Measurements from ENCODE around the gene PEX6. TPM values are rescaled to one million over a fixed set of nuclear protein-coding genes. Genes with fewer than 3 reads are reported as not detected.
"Not testable (repeated sequence)": the region's sequence is repeated elsewhere in the genome, so short reads cannot be mapped to it uniquely, and the experiment has no call there.

Gene PEX6
- polyA plus RNA-seq, 3 donors = 10.6 to 16.2 (median 15.5) TPM

- peaks cover 0 to 2% (median 0%) of the 10 kb centered on the region in 3 donors for H3K27me3 Mint-ChIP-seq (ENCODE audit: low read depth in 3 of 3)
- H3K9me3 ChIP-seq (replicated peaks in 1 of 2; ENCODE audit: control insufficient read depth in 1 of 2, insufficient read depth in 1 of 2, low read length in 2 of 2) = no peaks in the 10 kb centered on the region
- no peak overlapping the region for H3K4me3 ChIP-seq (replicated peaks in 1 of 3; ENCODE audit: low read depth in 2 of 3, low read length in 3 of 3)
- peak overlapping the region in 2 of 7 donors; percentile 39 to 43 for H3K27ac Mint-ChIP-seq
- H4K20me1 ChIP-seq (ENCODE audit: insufficient read depth, low read length) = peaks cover 64% of the 10 kb centered on the region
- peaks cover 21% of the 10 kb centered on the region for H3K79me2 ChIP-seq (ENCODE audit: insufficient read depth, low read length)
- H3K36me3 ChIP-seq (replicated peaks in 1 of 2; ENCODE audit: control insufficient read depth in 1 of 2, insufficient read depth in 2 of 2, low read length in 2 of 2) = peaks cover 67 to 100% of the 10 kb centered on the region in 2 donors
- intact Hi-C loops (cut with micrococcal nuclease) = loop anchor here in 1 of 2 donors (5.0 kb wide), 1 partner anchor 40 kb away; no protein-coding TSS in a partner anchor
- H3K9me3 Mint-ChIP-seq = peaks cover 0 to 2% (median 0%) of the 10 kb centered on the region in 7 donors
- peaks cover 1% of the 10 kb centered on the region for H3K4me1 Mint-ChIP-seq
- no peak overlapping the region for H2AFZ ChIP-seq (ENCODE audit: insufficient read depth, low read depth, low read length, poor library complexity, severe bottlenecking)
- H3K9ac ChIP-seq (ENCODE audit: insufficient read depth, low read length, poor library complexity, severe bottlenecking) = no peak overlapping the region
- H3K36me3 Mint-ChIP-seq = peaks cover 71 to 88% of the 10 kb centered on the region in 2 donors
- H3K4me1 ChIP-seq (ENCODE audit: control insufficient read depth in 1 of 2, insufficient read depth in 2 of 2, low read length in 2 of 2) = no peaks in the 10 kb centered on the region
- no peaks in the 10 kb centered on the region for H3K27me3 ChIP-seq (ENCODE audit: control insufficient read depth in 2 of 2, insufficient read depth in 2 of 2, low read length in 2 of 2)
- WGBS (ENCODE audit: insufficient coverage) = 43% methylated on average over 2 of the region's 7 CpGs
- no peak overlapping the region for H3K4me3 Mint-ChIP-seq
- no peak overlapping the region for H3K4me2 ChIP-seq (replicated peaks; ENCODE audit: extremely low read depth, low read length, poor library complexity, severe bottlenecking)
- no peak for DNase-seq
- TF ChIP-seq, protein P1, sequence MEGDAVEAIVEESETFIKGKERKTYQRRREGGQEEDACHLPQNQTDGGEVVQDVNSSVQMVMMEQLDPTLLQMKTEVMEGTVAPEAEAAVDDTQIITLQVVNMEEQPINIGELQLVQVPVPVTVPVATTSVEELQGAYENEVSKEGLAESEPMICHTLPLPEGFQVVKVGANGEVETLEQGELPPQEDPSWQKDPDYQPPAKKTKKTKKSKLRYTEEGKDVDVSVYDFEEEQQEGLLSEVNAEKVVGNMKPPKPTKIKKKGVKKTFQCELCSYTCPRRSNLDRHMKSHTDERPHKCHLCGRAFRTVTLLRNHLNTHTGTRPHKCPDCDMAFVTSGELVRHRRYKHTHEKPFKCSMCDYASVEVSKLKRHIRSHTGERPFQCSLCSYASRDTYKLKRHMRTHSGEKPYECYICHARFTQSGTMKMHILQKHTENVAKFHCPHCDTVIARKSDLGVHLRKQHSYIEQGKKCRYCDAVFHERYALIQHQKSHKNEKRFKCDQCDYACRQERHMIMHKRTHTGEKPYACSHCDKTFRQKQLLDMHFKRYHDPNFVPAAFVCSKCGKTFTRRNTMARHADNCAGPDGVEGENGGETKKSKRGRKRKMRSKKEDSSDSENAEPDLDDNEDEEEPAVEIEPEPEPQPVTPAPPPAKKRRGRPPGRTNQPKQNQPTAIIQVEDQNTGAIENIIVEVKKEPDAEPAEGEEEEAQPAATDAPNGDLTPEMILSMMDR (IDR thresholded peaks at IDR 0.05) = no peak
- no peak overlapping the region for H3K27ac ChIP-seq (ENCODE audit: low read depth in 1 of 2, low read length in 2 of 2)
Observed at GRCh38 chr6:42942444-42942843, 36.5 kb downstream of the PEX6 start.

GRCh38 chr6:42941356-42941755 lies 37.6 kb downstream of the PEX6 start:
- not testable (repeated sequence) for H3K4me2 ChIP-seq (replicated peaks; ENCODE audit: extremely low read depth, low read length, poor library complexity, severe bottlenecking); H3K27me3 Mint-ChIP-seq (ENCODE audit: low read depth in 3 of 3); H2AFZ ChIP-seq (ENCODE audit: insufficient read depth, low read depth, low read length, poor library complexity, severe bottlenecking); DNase-seq; H3K9me3 Mint-ChIP-seq; H3K4me3 ChIP-seq (replicated peaks in 1 of 3; ENCODE audit: low read depth in 2 of 3, low read length in 3 of 3); H3K9ac ChIP-seq (ENCODE audit: insufficient read depth, low read length, poor library complexity, severe bottlenecking); H3K27ac ChIP-seq (ENCODE audit: low read depth in 1 of 2, low read length in 2 of 2); H3K9me3 ChIP-seq (replicated peaks in 1 of 2; ENCODE audit: control insufficient read depth in 1 of 2, insufficient read depth in 1 of 2, low read length in 2 of 2); H3K4me3 Mint-ChIP-seq; H3K4me1 Mint-ChIP-seq; H3K27me3 ChIP-seq (ENCODE audit: control insufficient read depth in 2 of 2, insufficient read depth in 2 of 2, low read length in 2 of 2); H3K4me1 ChIP-seq (ENCODE audit: control insufficient read depth in 1 of 2, insufficient read depth in 2 of 2, low read length in 2 of 2)
- intact Hi-C loops (cut with micrococcal nuclease) = loop anchor here in 1 of 2 donors (5.0 kb wide), 1 partner anchor 39 kb away; no protein-coding TSS in a partner anchor
- 94% methylated on average over 3 of the region's 5 CpGs for whole genome bisulfite sequencing (ENCODE audit: insufficient coverage)
- Histone ChIP-seq H3K79me2 (ENCODE audit: insufficient read depth, low read length) (peaks cover 32% of the 10 kb centered on the region), H3K36me3 (replicated peaks in 1 of 2; ENCODE audit: control insufficient read depth in 1 of 2, insufficient read depth in 2 of 2, low read length in 2 of 2) (peaks cover 76 to 100% of the 10 kb centered on the region in 2 donors), H4K20me1 (ENCODE audit: insufficient read depth, low read length) (peaks cover 75% of the 10 kb centered on the region)
- Mint-ChIP-seq H3K27ac (peak overlapping the region in 4 of 7 donors; percentile 1 to 69 (median 38)), H3K36me3 (peaks cover 77 to 91% of the 10 kb centered on the region in 2 donors)

Measured in CD14-positive monocyte (primary cell).